Measurements from ENCODE around the gene TNS3.
"Not testable (repeated sequence)": the region's sequence is repeated elsewhere in the genome, so short reads cannot be mapped to it uniquely, and the experiment has no call there.

TNS3 gene

GRCh38 chr7:47262160-47262559 lies 319.8 kb downstream of the TNS3 start:
- not testable (repeated sequence) for ATAC-seq, H3K4me1 Mint-ChIP-seq

GRCh38 chr7:47260270-47260669 lies 321.6 kb downstream of the TNS3 start:
- H3K27me3 Mint-ChIP-seq = peaks cover 31% of the 10 kb centered on the region
- no peak overlapping the region for H3K4me3 Mint-ChIP-seq
- H3K4me1 Mint-ChIP-seq = no peaks in the 10 kb centered on the region
- ATAC-seq (no peak), DNase-seq (no peak)
- no peak overlapping the region for H3K27ac Mint-ChIP-seq
- no peaks in the 10 kb centered on the region for H3K9me3 Mint-ChIP-seq

More at GRCh38 chr7:47262160-47262559, 319.8 kb downstream of the TNS3 start:
- not testable (repeated sequence) for H3K4me3 Mint-ChIP-seq, DNase-seq, H3K27ac Mint-ChIP-seq, H3K9me3 Mint-ChIP-seq
- H3K27me3 Mint-ChIP-seq = peaks cover 21% of the 10 kb centered on the region

GRCh38 chr7:47259682-47260081 lies 322.2 kb downstream of the TNS3 start:
- no peaks in the 10 kb centered on the region for H3K9me3 Mint-ChIP-seq
- H3K4me1 Mint-ChIP-seq = peaks cover 5% of the 10 kb centered on the region
- H3K27ac Mint-ChIP-seq = no peak overlapping the region
- ATAC-seq (no peak), DNase-seq (no peak)
- no peak overlapping the region for H3K4me3 Mint-ChIP-seq
- peaks cover 34% of the 10 kb centered on the region for H3K27me3 Mint-ChIP-seq

- no peak overlapping the region for H3K4me3 Mint-ChIP-seq
Observed at GRCh38 chr7:47258798-47259197, 323.1 kb downstream of the TNS3 start.

GRCh38 chr7:47256016-47256415 lies 325.9 kb downstream of the TNS3 start:
- Mint-ChIP-seq H3K27ac (no peak overlapping the region), H3K27me3 (peaks cover 50% of the 10 kb centered on the region), H3K9me3 (peaks cover 0 to 5% of the 10 kb centered on the region in 2 donors), H3K4me3 (no peak overlapping the region), H3K4me1 (peaks cover 18% of the 10 kb centered on the region)
- ATAC-seq (no peak), DNase-seq (no peak)

More at GRCh38 chr7:47258798-47259197, 323.1 kb downstream of the TNS3 start:
- ATAC-seq (no peak), DNase-seq (no peak)
- Mint-ChIP-seq H3K27ac (no peak overlapping the region), H3K9me3 (no peaks in the 10 kb centered on the region), H3K4me1 (peaks cover 11% of the 10 kb centered on the region), H3K27me3 (peaks cover 36% of the 10 kb centered on the region)

- no peak for DNase-seq
- peaks cover 48% of the 10 kb centered on the region for H3K27me3 Mint-ChIP-seq
Observed at GRCh38 chr7:47255441-47255840, 326.5 kb downstream of the TNS3 start.

GRCh38 chr7:47255007-47255406 lies 326.9 kb downstream of the TNS3 start:
- H3K4me1 Mint-ChIP-seq = peaks cover 18% of the 10 kb centered on the region
- peak overlapping the region; percentile 61 to 69 for H3K4me3 Mint-ChIP-seq
- peaks cover 44% of the 10 kb centered on the region for H3K27me3 Mint-ChIP-seq
- no peak for ATAC-seq
- H3K9me3 Mint-ChIP-seq = peaks cover 0 to 5% of the 10 kb centered on the region in 2 donors
- DNase-seq = no peak
- no peak overlapping the region for H3K27ac Mint-ChIP-seq

More at GRCh38 chr7:47255441-47255840, 326.5 kb downstream of the TNS3 start:
- Mint-ChIP-seq H3K4me1 (peaks cover 18% of the 10 kb centered on the region), H3K4me3 (no peak overlapping the region), H3K27ac (peak overlapping the region in 1 of 2 donors; percentile 12), H3K9me3 (peaks cover 0 to 5% of the 10 kb centered on the region in 2 donors)
- ATAC-seq = no peak

- peaks cover 18% of the 10 kb centered on the region for H3K4me1 Mint-ChIP-seq
- peak overlapping the region; percentile 61 to 69 for H3K4me3 Mint-ChIP-seq
- H3K9me3 Mint-ChIP-seq = peaks cover 0 to 5% of the 10 kb centered on the region in 2 donors
- DNase-seq (peak; percentile 41 to 58), ATAC-seq (peak; percentile 86)
- peaks cover 42% of the 10 kb centered on the region for H3K27me3 Mint-ChIP-seq
- H3K27ac Mint-ChIP-seq = no peak overlapping the region
Observed at GRCh38 chr7:47254081-47254977, 327.6 kb downstream of the TNS3 start.

- ATAC-seq (peak; percentile 43), DNase-seq (no peak)
- Mint-ChIP-seq H3K9me3 (peaks cover 0 to 5% of the 10 kb centered on the region in 2 donors), H3K4me3 (peak overlapping the region; percentile 21 to 40), H3K4me1 (peaks cover 18% of the 10 kb centered on the region), H3K27ac (no peak overlapping the region), H3K27me3 (peaks cover 42% of the 10 kb centered on the region)
Observed at GRCh38 chr7:47253650-47254080, 328.2 kb downstream of the TNS3 start.

GRCh38 chr7:47252675-47253074 lies 329.2 kb downstream of the TNS3 start:
- H3K9me3 Mint-ChIP-seq = peaks cover 0 to 5% of the 10 kb centered on the region in 2 donors
- peaks cover 18% of the 10 kb centered on the region for H3K4me1 Mint-ChIP-seq
- no peak for DNase-seq
- no peak overlapping the region for H3K4me3 Mint-ChIP-seq
- ATAC-seq = no peak
- H3K27ac Mint-ChIP-seq = no peak overlapping the region
- H3K27me3 Mint-ChIP-seq = peaks cover 42% of the 10 kb centered on the region

- peaks cover 16% of the 10 kb centered on the region for H3K27me3 Mint-ChIP-seq
- peaks cover 0 to 5% of the 10 kb centered on the region in 2 donors for H3K9me3 Mint-ChIP-seq
- H3K27ac Mint-ChIP-seq = no peak overlapping the region
- DNase-seq (no peak), ATAC-seq (no peak)
- no peak overlapping the region for H3K4me3 Mint-ChIP-seq
- peaks cover 9% of the 10 kb centered on the region for H3K4me1 Mint-ChIP-seq
Observed at GRCh38 chr7:47249361-47249760, 332.6 kb downstream of the TNS3 start.

GRCh38 chr7:47248797-47249196 lies 333.1 kb downstream of the TNS3 start:
- H3K4me3 Mint-ChIP-seq = no peak overlapping the region
- no peak for ATAC-seq

GRCh38 chr7:47247132-47247531 lies 334.8 kb downstream of the TNS3 start:
- ATAC-seq = no peak
- no peaks in the 10 kb centered on the region for H3K4me1 Mint-ChIP-seq
- H3K27ac Mint-ChIP-seq = no peak overlapping the region
- DNase-seq = no peak
- no peaks in the 10 kb centered on the region for H3K27me3 Mint-ChIP-seq
- H3K4me3 Mint-ChIP-seq = no peak overlapping the region
- H3K9me3 Mint-ChIP-seq = no peaks in the 10 kb centered on the region

More at GRCh38 chr7:47248797-47249196, 333.1 kb downstream of the TNS3 start:
- no peak for DNase-seq
- Mint-ChIP-seq H3K27ac (no peak overlapping the region), H3K27me3 (peaks cover 14% of the 10 kb centered on the region), H3K9me3 (peaks cover 0 to 5% of the 10 kb centered on the region in 2 donors), H3K4me1 (peaks cover 7% of the 10 kb centered on the region)

GRCh38 chr7:47244692-47245091 lies 337.2 kb downstream of the TNS3 start:
- no peak overlapping the region for H3K4me3 Mint-ChIP-seq
- no peak for ATAC-seq
- H3K27me3 Mint-ChIP-seq = no peaks in the 10 kb centered on the region
- H3K27ac Mint-ChIP-seq = no peak overlapping the region
- no peaks in the 10 kb centered on the region for H3K4me1 Mint-ChIP-seq
- H3K9me3 Mint-ChIP-seq = no peaks in the 10 kb centered on the region
- DNase-seq = no peak

- Mint-ChIP-seq H3K4me1 (no peaks in the 10 kb centered on the region), H3K27me3 (no peaks in the 10 kb centered on the region), H3K27ac (no peak overlapping the region), H3K9me3 (no peaks in the 10 kb centered on the region), H3K4me3 (no peak overlapping the region)
- ATAC-seq (no peak), DNase-seq (no peak)
Observed at GRCh38 chr7:47241112-47242065, 340.5 kb downstream of the TNS3 start.

All from stimulated activated naive CD8-positive, alpha-beta T cell treated with anti-CD3 and anti-CD28 coated beads, Interleukin-15, amount 100 ng/mL, for 72 hours (primary cell).